Measurements from ENCODE around the gene CSF1R. TPM values are rescaled to one million over a fixed set of nuclear protein-coding genes. Genes with fewer than 3 reads are reported as not detected.
A peak's percentile ranks its signal among the peaks of the same experiment; 100 is the strongest.

CSF1R gene
- total and polyA plus RNA-seq, 8 donors = 3.0 to 235 (median 25.2) TPM

GRCh38 chr5:150044329-150044681, 42.0 kb downstream of the CSF1R start:
- intact Hi-C loops (cut with DNase I; ENCODE audit: low total_unique reads) = no loop called here
- Histone ChIP-seq H3K4me1 (peaks cover 5 to 17% (median 10%) of the 10 kb centered on the region in 4 donors), H3K9me3 (no peaks in the 10 kb centered on the region), H3K36me3 (peaks cover 78 to 100% (median 99%) of the 10 kb centered on the region in 4 donors), H3K4me3 (no peak overlapping the region), H3K27me3 (no peaks in the 10 kb centered on the region), H3K27ac (no peak overlapping the region)
- TF ChIP-seq EP300 (IDR thresholded peaks at IDR 0.05) (no peak), POLR2AphosphoS5 (IDR thresholded peaks at IDR 0.05) (no peak), POLR2A (IDR thresholded peaks at IDR 0.05) (no peak)
- TF ChIP-seq, protein P1, sequence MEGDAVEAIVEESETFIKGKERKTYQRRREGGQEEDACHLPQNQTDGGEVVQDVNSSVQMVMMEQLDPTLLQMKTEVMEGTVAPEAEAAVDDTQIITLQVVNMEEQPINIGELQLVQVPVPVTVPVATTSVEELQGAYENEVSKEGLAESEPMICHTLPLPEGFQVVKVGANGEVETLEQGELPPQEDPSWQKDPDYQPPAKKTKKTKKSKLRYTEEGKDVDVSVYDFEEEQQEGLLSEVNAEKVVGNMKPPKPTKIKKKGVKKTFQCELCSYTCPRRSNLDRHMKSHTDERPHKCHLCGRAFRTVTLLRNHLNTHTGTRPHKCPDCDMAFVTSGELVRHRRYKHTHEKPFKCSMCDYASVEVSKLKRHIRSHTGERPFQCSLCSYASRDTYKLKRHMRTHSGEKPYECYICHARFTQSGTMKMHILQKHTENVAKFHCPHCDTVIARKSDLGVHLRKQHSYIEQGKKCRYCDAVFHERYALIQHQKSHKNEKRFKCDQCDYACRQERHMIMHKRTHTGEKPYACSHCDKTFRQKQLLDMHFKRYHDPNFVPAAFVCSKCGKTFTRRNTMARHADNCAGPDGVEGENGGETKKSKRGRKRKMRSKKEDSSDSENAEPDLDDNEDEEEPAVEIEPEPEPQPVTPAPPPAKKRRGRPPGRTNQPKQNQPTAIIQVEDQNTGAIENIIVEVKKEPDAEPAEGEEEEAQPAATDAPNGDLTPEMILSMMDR (IDR thresholded peaks at IDR 0.05) = no peak
- no peak for DNase-seq

DNA sequence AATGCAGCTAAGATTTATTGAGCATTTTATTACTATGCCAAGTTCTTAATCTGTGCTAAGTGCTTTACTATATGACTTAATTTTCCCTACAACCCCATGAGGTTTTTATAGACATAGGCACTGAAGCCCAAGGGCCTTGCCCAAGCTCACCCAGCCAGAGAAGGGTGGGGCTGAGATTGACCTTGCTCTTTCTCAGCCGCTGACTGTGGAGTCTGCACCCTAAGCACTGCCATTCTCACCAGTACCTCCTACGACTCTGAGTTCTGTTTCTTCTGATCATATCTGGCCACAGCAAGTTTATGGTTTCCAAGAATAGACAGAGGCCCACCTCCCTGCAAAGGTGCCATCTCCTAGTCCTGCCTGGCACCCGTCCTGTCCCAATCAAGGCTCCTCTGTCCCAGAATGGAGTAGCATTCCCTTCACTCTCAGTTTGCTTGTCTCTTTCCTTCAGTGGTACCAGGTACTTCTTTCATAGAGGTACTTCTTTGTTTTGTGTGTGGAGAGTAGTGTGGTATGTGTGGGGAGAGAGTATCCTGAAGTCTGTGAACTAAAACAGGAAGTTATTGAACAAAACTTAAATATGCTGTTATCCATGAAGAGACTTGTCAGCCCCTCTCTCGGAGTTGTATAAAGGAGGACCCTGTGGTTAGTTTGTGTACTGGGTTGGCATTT, 42.6 kb downstream of the CSF1R start:
- Histone ChIP-seq H3K27me3 (no peaks in the 10 kb centered on the region), H3K36me3 (peaks cover 75 to 100% (median 97%) of the 10 kb centered on the region in 4 donors), H3K9me3 (no peaks in the 10 kb centered on the region), H3K27ac (no peak overlapping the region), H3K4me3 (no peak overlapping the region), H3K4me1 (peaks cover 5 to 18% (median 10%) of the 10 kb centered on the region in 4 donors)
- TF ChIP-seq, protein P1 (IDR thresholded peaks at IDR 0.05) = no peak
- no peak for TF ChIP-seq EP300 (IDR thresholded peaks at IDR 0.05)
- TF ChIP-seq POLR2AphosphoS5 (IDR thresholded peaks at IDR 0.05) = no peak
- no peak for TF ChIP-seq POLR2A (IDR thresholded peaks at IDR 0.05)
- DNase-seq = peak in 1 of 2 donors; percentile 42
- intact Hi-C loops (cut with DNase I; ENCODE audit: low total_unique reads) = no loop called here
- 51 to 67% (median 60%) methylated on average over 4 of the region's 4 CpGs for WGBS, 5 donors

- intact Hi-C loops (cut with DNase I; ENCODE audit: low total_unique reads) = no loop called here
- H3K36me3 ChIP-seq = peaks cover 70 to 100% (median 97%) of the 10 kb centered on the region in 4 donors
- TF ChIP-seq POLR2A (IDR thresholded peaks at IDR 0.05) (no peak), EP300 (IDR thresholded peaks at IDR 0.05) (no peak)
- TF ChIP-seq, protein P1 (IDR thresholded peaks at IDR 0.05) = no peak
- no peak for DNase-seq
- no peaks in the 10 kb centered on the region for H3K9me3 ChIP-seq
- peaks cover 5 to 22% (median 13%) of the 10 kb centered on the region in 4 donors for H3K4me1 ChIP-seq
- no peaks in the 10 kb centered on the region for H3K27me3 ChIP-seq
- H3K27ac ChIP-seq = no peak overlapping the region
- WGBS, 5 donors = 86 to 98% (median 92%) methylated on average over 3 of the region's 3 CpGs
- no peak overlapping the region for H3K4me3 ChIP-seq
These were observed 43.9 kb downstream of the CSF1R start for GRCh38 chr5:150042459-150042858.

- Histone ChIP-seq H3K4me1 (peaks cover 0 to 10% (median 5%) of the 10 kb centered on the region in 4 donors), H3K36me3 (peaks cover 76 to 100% (median 97%) of the 10 kb centered on the region in 4 donors), H3K27ac (no peak overlapping the region), H3K27me3 (no peaks in the 10 kb centered on the region), H3K4me3 (no peak overlapping the region), H3K9me3 (no peaks in the 10 kb centered on the region)
- TF ChIP-seq POLR2AphosphoS5 (IDR thresholded peaks at IDR 0.05) (no peak), EP300 (IDR thresholded peaks at IDR 0.05) (no peak), POLR2A (IDR thresholded peaks at IDR 0.05) (no peak)
- TF ChIP-seq, protein P1 (IDR thresholded peaks at IDR 0.05) = no peak
- intact Hi-C loops (cut with DNase I; ENCODE audit: low total_unique reads) = no loop called here
- WGBS, 5 donors = 51 to 65% (median 58%) methylated on average over 2 of the region's 2 CpGs
- DNase-seq = peak in 1 of 2 donors; percentile 34
These were observed 47.8 kb downstream of the CSF1R start for GRCh38 chr5:150038547-150038946.

Measured in stomach (tissue), 9 donors.